SK-N-SH (cell line): ENCODE data around the gene UBE2G2.

Experiments used
- CTCF ChIP-seq: fragments of 200-600 bp; sonication (generic); IDR thresholded peaks from 2 replicates; pipeline ENCODE4 v1.6.1; 2017; ENCODE audit warnings: antibody characterized with exemption, mild to moderate bottlenecking, moderate library complexity
- POLR2AphosphoS5 ChIP-seq: IDR thresholded peaks from 2 replicates; pipeline ENCODE4 v1.6.1; 2012; ENCODE audit warnings: low read depth, low read length
- YY1 ChIP-seq: IDR thresholded peaks from 2 replicates; pipeline ENCODE4 v1.4.0; 2012; ENCODE audit warnings: low read depth, mild to moderate bottlenecking

- TF ChIP-seq YY1 (no peak), POLR2AphosphoS5 (no peak), CTCF (no peak)
These were observed 77.4 kb downstream of the UBE2G2 start for GRCh38 chr21:44724196-44724595.
